GM18909 (cell line): ENCODE measurements around the gene LCLAT1.

Experiments
- ATAC-seq: cut with Tn5 transposase; IDR thresholded peaks from one replicate; pipeline ENCODE4 v1.9.1; 2021; ENCODE audit warnings: mild to moderate bottlenecking; ENCODE audit not compliant: unreplicated experiment, poor library complexity

LCLAT1 gene

GRCh38 chr2:30422444-30423040 lies 24.5 kb upstream of the LCLAT1 start:
- peak; percentile 69 for ATAC-seq

DNA sequence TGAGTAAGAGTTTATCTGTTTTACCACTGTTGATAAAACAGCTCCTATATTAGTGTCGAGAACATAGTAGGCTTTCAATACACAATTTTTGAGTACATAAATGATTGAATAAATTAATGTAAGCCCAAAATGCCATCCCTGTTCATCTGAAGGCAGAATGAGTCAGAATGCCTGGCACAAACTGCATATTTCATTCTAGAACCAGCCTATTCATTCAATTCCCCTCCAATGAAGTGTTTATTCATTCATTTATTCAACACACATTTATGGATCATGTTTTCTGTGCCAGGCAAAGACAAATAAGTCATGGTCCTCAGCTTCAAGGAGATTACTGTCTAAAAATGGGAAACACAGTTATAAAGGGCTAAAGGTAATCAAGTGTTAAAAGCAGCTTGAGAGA lies 22.8 kb upstream of the LCLAT1 start:
- ATAC-seq: no peak

- ATAC-seq: no peak
Observed at GRCh38 chr2:30425326-30425725, 21.7 kb upstream of the LCLAT1 start.

- no peak for ATAC-seq
Observed at GRCh38 chr2:30427606-30428347, 19.3 kb upstream of the LCLAT1 start.

GRCh38 chr2:30428348-30428662 lies 18.7 kb upstream of the LCLAT1 start:
- no peak for ATAC-seq

- ATAC-seq: no peak
Observed at GRCh38 chr2:30428827-30429461, 18.1 kb upstream of the LCLAT1 start.

- no peak for ATAC-seq
Observed at GRCh38 chr2:30433541-30434299, 13.3 kb upstream of the LCLAT1 start.

- ATAC-seq: no peak
Observed at GRCh38 chr2:30434708-30435107, 12.3 kb upstream of the LCLAT1 start.

- no peak for ATAC-seq
Observed at GRCh38 chr2:30436859-30437435, 10.1 kb upstream of the LCLAT1 start.

GRCh38 chr2:30437809-30438548 lies 9.1 kb upstream of the LCLAT1 start:
- ATAC-seq: no peak

DNA sequence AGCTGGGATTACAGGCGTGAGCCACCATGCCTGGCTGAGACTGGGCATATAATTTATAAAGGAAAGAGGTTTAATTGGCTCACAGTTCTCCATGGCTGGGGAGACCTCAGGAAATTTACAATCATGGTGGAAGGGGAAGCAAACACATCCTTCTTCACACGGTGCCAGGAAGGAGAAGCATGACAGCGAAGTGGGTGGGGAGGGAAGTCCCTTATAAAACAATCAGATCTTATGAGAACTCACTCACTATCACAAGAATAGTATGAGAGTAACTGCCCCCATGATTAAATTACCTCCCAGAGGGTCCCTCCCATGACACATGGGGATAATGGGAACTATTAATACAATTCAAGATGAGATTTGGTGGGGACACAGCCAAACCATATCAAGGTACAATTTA lies 7.8 kb upstream of the LCLAT1 start:
- no peak for ATAC-seq

- ATAC-seq: no peak
Observed at GRCh38 chr2:30439879-30440278, 7.2 kb upstream of the LCLAT1 start.

GRCh38 chr2:30441023-30441422 lies 6.0 kb upstream of the LCLAT1 start:
- no peak for ATAC-seq

DNA sequence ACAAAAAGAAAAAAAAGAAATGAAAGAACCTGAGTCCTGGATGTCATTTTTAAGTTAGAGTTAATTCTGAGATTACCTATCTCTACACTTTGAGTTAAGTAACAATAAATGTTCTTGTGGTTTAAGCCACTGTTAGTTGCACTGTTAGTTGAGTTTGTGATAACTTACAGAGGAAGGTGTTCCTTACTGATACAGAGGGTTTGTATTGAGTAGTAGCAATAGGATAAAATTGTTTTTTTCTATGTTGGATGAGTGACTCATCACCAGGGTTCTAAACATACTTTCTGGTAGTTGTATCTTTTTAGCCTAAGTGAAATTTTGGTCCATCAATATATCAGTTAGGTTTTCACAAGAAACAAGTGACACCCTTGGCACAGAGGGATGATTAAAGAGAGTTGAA lies 4.0 kb upstream of the LCLAT1 start:
- no peak for ATAC-seq

DNA sequence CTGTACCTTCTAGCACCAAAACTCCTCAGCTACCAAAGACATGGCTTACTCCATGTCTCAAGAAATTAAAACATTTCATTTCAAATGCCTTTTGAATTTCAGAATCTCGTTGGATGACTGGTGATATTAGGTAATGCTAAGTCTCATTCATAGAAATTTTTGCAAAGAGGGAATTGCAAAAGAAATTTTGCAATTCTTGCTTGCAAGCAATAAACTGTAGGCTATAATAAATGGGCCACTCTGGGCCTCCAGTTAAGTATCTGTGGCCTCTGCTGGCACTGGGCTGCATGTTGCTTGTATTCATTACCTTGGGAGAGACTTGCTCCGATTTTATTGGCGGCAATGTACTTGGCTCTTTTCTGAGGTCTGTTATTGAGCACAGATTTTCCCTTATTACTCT lies 2.8 kb upstream of the LCLAT1 start:
- no peak for ATAC-seq

DNA sequence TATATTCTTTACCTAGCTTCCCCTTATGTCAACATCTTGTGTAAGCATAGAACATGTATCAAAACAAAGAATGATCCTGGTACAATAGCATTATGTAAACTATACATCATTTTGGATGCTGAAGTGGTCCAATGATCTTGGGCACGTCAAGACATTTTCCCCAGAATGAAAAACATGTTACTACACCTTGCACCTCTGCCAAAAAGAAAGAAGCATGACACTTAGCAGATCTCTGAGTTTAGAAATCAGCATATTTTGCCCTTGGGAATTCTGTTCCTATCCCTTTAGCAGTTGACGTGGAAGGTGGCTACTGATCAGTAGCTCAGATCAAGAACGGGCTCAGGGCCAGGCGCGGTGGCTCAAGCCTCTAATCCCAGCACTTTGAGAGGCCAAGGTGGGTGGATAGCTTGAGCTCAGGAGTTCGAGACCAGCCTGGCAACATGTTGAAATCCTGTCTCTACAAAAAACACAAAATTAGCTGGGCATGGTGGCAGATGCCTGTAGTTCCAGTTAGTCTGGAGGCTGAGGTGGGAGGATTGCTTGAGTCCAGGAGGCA lies 1.7 kb upstream of the LCLAT1 start:
- no peak for ATAC-seq

GRCh38 chr2:30446602-30447148 lies 371 bp upstream of the LCLAT1 start:
- ATAC-seq: no peak

GRCh38 chr2:30448308-30448707 lies 1.3 kb downstream of the LCLAT1 start:
- no peak for ATAC-seq

- ATAC-seq: no peak
Observed at GRCh38 chr2:30448866-30449265, 1.8 kb downstream of the LCLAT1 start.

DNA sequence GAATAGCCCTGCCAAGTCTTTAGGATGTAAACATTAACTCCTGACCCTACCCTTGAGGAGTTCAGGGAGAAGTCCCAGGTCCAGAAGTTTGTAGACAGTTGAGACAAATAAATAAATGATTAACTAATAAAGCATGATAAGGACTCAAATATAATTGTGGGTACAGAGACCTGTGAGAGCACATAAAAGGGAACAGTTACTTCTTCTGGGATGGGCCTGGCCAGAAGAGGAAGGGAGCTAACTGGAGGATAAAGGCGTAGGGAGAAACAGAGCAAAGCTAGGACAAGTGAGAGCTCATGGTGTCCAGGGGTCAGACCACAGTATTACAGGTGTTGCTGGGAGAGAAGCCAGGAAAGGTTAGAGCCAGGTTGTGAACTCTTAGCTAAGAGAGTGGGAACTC lies 3.0 kb downstream of the LCLAT1 start:
- no peak for ATAC-seq
